PC-9 (cell line): ENCODE results near the gene POU2F3.

ENCODE experiments used
- CTCF ChIP-seq: fragments of 200-600 bp; sonication (generic); conservative IDR thresholded peaks from 2 replicates; pipeline ENCODE4 v1.6.1; 2017; ENCODE audit warnings: mixed run types, antibody characterized with exemption, mild to moderate bottlenecking, moderate library complexity
- EZH2 ChIP-seq: fragments of 200-600 bp; sonication (generic); IDR thresholded peaks from 2 replicates; pipeline ENCODE4 v1.8.0; 2017; ENCODE audit warnings: antibody characterized with exemption, low read depth

- TF ChIP-seq CTCF (no peak), EZH2 (no peak)
Measured at GRCh38 chr11:120208777-120209176, 31.2 kb upstream of the POU2F3 start.
